ENCODE data around the gene FAM222B.
"Not testable (repeated sequence)": the region's sequence is repeated elsewhere in the genome, so short reads cannot be mapped to it uniquely, and the experiment has no call there.

The FAM222B gene

DNA sequence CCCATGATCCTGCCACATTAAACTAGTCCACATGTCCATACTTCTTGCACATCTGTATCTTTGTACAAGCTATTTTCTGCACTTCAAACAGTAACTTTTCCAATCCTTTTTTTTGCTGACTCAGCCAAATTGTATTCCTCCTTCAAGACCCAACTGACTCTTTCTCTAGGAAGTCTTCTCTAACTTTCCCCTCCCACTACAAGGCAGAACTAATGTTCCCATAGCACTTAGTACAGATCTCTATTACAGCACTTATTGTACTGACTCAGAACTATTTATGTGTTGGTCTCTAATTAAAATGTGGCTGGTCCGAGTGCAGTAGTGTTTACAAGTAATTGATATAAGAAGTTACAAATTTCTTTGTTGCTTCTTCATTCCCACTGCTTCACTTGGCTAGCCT, 8.2 kb downstream of the FAM222B start:
- DNase-seq = no peak

DNA sequence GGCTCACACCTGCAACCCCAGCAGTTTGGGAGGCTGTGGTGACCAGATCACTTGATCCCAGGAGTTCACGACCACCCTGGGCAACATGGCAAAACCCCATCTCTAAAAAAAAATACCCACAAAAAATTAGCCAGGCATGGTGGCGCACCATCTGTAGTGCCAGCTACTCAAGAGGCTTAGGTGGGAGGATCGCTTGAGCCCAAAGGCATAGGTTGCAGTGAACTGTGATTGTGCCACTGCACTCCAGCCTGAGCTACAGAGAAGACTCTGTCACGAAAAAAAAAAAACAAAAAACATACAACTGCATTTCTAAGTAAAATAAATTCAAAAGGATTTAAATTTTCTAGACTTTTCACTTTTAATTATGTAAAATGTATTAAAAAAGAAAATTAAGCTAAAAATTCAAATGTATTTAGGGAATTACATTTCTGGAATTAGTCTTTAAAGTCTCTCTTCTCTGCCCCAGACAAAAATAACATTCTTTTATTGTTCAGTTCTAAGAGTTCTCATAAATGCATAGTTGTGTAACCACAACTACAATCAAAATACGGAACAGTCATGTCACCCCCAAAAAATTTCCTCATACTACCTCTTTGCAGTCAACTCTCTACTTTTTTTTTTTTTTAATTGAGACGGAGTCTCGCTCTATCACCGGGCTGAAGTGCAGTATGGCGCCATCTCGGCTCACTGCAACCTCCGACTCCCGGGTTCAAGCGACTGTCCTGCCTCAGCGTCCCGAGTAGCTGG, 14.1 kb downstream of the FAM222B start:
- no peak for DNase-seq

DNA sequence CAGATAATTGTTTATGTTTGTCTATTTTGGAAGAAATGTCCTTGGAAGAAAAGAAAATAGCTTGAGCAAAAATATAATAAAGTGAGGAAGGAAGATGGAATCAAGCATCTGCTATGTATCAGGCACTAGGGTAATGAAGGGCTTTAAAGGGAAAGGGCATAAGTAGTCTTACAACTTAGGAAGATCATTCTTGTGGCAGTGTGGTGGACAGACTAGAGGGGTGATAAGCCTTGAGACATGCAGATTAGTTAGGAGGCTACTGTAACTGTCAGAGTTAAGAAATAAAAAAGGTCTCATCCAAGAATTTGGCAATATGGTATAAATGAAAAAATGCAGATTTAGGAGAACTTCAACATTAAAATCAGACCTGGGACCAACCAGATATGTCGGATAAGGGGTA, 14.9 kb downstream of the FAM222B start:
- DNase-seq = no peak

DNA sequence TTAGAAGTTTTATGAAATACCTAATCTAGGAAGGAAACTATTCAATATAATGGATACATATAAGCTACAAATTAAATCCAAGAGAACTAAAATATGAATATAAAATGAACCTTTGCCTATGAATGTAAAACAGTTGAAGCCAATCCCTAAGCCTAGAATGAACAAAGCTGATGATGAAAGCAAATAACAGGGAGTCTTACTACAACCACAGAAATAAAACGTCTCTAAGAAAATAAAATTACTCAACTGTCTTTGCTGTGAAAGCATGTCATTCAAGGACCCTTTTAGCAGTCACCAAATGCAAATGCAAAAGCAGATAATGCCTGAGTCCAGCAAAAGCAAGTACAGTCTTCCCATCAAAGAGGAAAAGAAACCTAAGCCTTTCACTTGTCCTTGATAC, 23.0 kb downstream of the FAM222B start:
- DNase-seq = no peak

DNA sequence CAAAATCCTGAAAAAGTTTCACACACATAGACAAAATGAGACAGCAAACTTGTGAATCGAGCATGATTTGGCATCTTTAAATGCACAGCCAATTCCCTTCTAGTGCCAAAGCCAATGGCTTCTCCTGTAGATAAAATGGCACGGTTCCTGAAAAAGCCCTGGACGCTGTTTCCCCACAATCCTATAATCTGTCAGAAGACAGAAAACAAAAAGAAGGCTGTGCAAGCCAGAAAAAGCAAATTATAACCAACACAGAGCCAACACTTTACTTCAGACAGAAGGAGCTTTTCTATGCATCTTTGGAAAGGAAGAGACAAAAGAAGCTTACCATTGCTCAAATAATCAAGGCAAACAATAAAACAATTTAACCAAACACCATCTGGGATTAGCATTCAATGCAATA, 23.8 kb downstream of the FAM222B start:
- DNase-seq = no peak

DNA sequence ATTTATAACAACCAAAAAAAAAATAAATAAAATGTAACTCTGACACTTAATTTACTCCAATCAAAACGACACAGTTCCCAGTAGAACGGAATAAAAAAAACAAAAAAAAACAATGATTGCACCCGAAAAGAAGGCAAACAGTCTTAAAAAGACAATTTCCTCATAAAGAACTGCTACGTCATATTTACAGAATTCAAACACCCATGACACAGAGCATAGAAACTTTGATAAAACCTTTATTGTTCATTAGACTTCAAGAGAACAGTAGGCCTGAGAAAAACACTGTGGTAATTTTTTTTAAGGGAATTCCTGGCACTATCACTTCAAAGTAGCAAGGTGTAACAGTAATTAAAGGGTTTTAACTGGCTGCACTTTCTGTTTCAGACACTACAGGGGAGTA, 26.1 kb downstream of the FAM222B start:
- DNase-seq = no peak

DNA sequence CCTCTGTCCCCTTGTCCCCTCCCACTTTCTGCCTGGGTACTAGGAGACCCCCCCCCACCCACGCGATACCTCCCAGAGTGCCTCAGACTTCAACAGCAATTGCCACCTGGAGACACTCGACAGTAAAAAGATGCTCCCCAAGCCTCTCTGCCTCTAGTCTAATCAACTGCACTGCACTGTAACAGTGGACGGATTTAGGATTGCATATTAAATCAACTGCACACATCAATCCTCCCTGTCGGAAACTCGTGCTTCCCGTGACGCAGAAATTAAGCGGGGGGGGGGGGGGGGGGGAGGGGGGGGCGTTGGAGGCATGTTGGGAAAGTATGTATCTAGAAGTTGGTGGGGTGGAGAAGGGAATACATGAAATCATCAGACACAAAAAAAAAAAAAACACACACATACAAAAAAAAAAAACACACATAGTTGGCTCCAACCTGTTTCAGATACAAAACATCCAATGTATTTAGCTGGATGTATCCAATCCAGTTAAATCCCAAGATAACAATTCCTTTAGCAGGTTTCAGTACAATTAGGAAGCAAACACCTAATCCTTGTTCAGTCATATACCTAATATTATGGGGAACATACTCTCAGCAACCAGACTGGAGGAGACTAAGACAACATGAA, 29.7 kb downstream of the FAM222B start:
- no peak for DNase-seq

DNA sequence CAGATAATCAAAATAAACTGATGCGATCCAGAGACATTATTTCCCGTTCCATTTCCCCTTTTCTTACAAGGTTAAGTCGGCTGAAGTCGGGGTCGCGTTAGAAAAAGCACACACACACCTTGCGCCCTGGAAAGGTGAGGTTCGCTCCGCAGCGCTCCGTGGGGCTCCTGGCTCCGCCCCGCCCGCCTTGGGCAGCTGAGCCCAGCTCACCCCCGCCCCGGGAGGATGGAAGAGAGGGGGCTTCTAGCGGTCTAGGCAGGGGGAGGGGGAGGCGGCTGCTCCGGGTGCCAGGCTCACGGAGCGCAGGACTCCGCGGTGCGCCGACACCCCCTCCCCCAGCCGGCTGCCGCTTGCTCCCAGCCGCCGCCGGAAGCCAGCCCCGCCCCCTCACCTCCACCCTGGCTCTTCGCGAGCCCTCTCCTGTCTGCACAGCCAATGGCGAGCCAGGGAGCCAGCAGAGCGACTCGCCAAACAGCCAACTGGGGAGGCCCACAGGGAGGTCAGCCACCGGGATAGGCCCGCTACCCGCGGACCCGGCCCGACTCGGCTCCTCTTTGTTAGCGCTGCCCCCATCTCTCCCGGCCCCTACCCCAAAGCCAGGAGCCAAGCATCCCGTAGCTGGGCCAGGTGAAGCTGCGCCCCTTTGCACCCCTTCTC, 30.4 kb downstream of the FAM222B start:
- peak; percentile 95 for DNase-seq

DNA sequence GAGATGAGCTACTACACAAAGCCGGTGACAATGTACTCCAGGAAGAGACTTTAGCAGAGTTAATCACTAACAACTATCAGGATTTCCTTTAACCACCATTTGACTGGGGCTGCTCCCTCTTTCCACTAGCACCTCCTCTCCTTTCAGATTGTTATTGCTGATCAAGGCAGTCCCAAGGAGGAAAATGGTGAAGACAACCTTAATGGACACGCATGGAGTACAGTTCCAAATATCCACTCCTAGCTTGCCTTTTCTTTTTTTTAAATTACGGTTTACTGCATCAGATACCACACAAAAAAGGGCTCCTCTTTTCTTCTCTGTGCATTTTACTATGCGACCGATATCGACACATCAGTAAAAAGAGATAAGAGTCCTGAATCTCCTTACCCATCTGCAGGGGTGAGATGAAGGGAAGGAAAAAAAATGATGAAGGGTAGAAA, 30.9 kb downstream of the FAM222B start:
- DNase-seq = no peak

DNA sequence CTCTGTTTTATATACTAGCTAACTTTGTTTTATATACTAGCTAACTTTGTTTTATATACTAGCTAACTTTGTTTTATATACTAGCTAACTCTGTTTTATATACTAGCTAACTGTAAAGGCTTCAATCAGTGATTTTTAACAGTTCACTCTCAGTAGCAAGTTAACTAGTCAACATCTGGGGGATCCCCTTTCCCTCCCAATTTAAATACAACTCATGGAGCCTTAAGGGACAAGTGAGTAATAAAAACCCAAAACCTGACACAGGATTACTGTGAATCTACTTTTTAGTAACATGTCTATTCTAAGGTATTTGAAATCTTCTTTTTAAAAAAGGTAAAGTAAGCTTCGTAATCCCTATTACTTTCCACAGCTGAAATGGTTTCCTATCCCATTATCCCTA, 32.2 kb downstream of the FAM222B start:
- DNase-seq = no peak

DNA sequence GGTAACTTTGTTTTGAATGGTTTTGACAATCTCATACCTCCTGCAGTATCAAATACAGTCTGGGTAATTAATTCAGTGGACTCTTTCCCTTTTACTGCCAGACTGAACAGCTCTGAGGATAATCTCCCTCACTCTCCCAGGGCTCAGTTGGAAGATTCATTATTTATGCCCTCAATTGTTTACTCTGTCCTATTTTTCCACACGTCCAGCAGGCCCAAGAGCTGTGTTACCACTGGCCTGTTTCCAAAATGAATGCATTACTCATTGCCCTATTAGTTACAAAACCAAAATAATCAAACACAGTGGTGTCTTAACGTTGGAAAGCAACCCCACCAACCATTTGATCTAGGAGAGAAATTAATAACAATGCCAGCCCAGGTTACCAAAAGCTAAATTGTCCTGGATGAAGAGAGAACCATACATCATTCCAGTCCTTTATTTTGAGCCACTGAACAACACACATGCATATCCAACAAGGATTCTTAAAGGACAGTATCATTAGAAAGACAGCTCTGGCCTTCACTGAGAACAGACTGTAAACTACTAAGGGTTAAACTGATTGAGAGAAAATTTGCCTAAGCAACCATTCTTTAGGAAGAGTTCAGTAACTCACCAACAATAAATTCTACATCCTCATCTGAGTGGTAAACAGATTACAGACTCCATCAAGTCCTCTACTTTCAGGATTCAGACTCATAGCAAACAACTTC, 34.5 kb downstream of the FAM222B start:
- DNase-seq = no peak

DNA sequence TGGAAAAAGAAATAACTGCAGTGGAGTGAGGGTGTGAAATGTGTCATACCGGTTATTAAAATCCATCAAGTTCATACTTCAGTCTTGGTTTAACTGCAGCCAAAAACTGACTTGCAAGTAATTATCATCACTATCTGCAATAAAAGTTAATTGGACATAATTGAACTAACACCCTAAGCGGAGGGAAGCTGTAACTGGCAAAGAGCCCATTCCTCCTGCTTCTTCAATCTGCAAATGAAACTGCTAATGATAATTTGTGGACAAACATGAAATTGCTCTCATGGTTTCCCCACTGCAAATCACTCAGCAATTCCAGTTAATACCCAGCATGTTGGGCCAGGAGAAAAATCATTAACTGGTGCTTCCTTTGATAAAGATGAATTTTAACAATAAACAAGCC, 46.5 kb downstream of the FAM222B start:
- no peak for DNase-seq

DNA sequence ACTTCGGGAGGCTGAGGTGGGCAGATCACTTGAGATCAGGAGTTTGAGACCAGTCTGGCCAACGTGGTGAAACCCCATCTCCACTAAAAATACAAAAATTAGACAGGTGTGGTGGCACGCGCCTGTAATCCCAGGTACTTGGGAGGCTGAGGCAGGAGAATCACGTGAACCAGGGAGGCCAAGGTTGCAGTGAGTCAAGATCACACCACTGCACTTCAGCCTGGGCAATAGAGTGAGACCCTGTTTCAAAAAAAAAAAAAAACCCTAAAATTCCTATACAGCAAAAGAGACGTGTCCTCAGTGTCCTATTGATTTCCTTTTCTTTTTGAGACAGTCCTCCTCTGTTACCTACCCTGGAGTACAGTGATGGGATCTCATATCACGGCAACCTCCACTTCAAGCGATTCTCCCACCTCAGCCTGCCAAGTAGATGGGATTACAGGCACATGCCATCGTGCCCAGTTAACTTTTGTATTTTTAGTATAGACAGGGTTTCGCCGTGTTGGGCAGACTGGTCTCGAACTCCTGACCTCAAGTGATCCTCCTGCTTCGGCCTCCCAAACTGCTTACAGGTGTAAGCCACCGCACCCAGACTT, 47.6 kb downstream of the FAM222B start:
- not testable (repeated sequence) for DNase-seq

DNA sequence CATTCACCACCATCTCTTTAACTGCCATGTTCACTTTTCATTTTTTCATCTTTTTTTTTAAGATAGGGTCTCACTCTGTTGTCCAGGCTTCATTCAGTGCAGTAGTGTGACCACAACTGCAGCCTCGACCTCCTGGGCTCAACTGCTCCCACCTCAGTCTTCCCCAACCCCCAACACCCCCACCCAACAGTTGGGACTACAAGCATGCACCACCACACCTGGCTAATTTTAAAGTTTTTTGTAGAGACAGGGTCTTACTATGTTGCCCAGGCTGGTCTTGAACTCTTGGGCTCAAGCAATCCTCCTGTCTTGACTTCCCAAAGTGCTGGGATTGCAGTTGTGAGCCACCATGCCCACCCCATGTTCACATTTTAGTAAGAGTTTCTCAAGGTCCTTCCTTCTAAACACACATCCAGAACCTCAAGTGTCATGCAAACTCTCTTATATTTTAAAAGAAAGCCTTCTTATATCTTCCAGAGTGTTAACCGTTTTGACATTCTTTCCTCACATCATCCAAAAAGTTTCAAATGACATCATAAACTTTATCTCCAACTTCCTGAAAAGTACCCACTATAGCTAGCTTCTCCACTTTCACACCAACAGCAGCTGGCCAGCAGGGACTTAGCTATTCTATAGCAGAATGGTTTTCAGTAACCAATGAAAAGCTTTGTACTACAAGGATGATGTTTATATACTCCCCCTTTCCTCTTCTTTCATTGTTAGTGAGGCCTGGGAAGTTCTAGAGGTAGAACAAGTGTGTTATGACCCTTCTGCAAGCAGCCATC, 49.5 kb downstream of the FAM222B start:
- DNase-seq = no peak

DNA sequence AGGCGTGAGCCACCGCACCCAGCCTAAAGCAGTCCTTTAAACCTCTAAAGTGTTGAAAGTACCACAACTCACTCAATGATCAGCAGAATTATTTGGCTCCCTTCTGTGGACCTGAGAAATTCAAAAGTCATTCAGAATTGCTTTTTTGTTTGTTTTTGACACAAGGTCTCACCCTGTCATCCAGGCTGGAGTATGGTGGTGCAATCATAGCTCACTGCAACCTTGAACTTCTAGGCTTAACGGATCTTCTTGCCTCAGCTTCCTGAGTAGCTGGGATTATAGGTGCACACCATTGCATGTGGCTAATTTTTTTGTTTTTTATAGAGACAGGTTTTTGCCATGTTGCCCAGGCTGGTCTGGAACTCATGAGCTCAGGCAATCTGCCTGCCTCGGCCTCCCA, 54.5 kb downstream of the FAM222B start:
- no peak for DNase-seq

DNA sequence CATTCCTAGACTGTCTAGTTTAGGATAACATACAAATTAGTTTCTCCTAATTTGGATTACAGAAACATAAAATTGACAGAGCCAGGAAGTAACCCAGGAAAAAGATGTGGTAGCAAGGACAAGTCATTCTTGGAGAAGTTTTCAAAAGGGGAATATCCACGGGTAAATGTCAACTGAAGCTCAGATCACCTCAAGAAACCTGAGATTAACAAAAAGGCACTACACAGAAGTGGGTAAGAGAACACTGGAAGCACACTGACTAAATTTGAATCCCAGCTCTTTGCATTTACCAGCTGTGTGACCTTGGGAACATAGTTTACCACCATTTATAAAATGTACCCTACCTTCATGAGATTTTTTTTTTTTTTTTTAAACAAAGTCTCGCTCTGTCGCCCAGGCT, 59.4 kb downstream of the FAM222B start:
- DNase-seq = no peak

DNA sequence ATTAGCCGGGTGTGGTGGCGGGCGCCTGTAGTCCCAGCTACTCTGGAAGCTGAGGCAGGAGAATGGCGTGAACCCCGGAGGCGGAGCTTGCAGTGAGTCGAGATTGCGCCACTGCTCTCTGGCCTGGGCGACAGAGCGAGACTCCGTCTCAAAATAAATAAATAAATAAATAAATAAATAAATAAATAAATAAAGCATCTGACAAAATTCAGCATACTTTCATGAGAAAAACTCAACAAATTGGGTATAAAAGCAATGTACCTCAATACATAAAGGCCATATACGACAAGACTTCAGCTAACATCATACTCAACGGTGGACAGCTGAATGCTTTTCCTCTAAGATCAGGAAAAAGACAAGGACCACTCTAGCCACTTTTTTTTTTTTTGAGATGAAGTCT, 63.0 kb downstream of the FAM222B start:
- not testable (repeated sequence) for DNase-seq

DNA sequence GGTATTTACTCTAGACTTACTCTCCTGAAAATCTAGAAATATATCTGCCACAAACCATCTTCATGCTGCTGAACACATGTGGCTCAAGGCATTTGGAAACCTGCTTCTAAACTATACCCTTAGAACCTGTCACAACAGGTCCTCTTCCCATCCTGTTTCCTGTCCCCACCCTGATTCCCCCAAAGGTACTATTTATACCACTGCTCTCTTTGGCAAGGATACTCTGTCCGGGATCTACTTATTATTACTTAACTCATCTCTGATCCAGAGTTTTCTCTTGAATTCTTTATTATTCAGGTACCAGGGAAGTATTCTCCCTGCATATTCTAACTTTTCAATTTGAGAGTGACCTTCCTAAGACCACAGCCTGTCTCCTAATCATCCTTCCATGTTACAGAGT, 65.4 kb downstream of the FAM222B start:
- DNase-seq = no peak

DNA sequence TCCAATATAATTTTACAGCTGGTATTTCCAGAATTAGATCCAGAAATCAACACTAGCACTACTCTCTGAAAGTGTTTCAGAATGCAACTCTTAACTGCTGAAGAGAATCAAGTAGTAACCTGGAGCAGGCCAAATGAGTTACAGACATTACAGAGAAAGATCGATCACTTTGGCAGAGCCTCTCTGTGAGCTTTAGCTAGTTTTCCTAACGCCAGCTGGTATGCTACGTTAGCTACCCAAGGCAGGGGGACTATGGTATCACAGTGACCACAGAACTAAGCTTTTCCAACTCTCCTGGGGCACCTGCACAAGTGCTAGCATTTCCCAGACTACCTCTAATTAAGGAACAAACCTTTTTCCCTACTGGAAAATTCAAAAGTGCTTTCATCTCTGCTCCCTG, 68.4 kb downstream of the FAM222B start:
- no peak for DNase-seq

DNA sequence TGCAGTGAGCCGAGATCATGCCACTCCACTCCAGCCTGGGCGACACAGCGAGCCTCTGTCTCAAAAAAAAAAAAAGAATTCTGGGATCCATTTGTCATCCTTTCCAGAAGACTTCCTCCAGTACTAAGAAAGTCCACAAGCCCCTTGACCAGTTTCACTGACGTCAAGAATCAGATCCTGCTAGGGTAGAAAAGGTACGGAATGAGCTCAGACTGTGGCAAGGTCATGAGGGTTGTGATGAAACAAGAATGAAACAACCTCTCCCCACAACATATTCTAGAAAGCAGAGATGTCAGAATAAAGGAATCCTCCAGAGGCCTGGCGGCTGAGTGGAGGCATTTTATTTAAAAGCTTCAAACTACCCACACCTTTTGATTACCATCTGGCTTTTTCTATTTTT, 68.9 kb downstream of the FAM222B start:
- no peak for DNase-seq

DNA sequence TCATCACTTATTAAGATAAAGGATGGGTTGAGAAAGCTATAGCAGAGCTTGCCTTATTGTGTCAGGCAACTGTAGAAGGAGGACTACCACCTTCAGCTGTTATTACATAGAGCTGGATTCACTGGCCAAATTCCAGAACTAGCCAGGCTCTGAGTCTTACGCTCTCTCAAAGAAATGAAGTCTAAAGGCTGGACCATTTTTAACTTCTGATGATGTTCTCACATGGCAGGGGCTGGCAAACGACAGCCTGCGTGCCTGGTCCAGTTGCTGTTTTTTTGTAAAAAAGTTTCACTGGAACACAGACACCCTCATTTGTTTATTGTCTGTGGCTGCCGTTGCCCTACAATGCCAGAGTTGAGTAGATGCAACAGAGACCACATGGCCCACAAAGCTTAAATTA, 77.6 kb downstream of the FAM222B start:
- no peak for DNase-seq

DNA sequence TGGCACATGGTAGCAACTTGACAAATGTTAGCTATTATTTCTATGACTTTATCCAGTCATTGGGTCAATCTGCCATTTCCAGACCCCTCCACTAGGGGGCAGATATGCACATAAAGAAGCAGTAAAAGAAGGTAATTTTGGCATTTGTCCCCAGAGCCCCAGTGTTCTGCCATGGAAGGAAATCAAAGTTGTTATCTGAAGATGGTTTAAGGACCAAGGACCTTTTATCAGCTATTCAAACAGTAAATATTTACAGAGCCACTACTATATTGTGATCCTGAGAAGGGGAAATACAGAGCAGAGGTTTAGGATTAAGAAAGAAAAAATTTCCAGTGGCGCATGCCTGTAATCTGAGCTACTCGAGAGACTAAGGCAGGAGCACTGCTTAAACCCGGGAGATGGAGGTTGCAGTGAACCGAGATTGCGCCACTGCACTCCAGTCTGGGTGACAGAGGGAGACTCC, 78.8 kb downstream of the FAM222B start:
- no peak for DNase-seq
